Activated CD4-positive, alpha-beta memory T cell treated with anti-CD3 and anti-CD28 coated beads for 36 hours (primary cell): ENCODE measurements around the gene MEFV. TPM values are rescaled to one million over a fixed set of nuclear protein-coding genes. Genes with fewer than 3 reads are reported as not detected.

ENCODE experiments used
- CTCF ChIA-PET: fragments of 350-600 bp; sonication (Branson Sonifier 250); formaldehyde crosslinking; loops from one replicate; lab custom pipeline; 2021; ENCODE audit warnings: antibody characterized with exemption, inconsistent platforms; lab: Charles Lee
- POLR2A ChIA-PET: fragments of 350-600 bp; sonication (Branson Sonifier 250); formaldehyde crosslinking; loops from one replicate; lab custom pipeline; 2021; ENCODE audit warnings: antibody characterized with exemption; lab: Charles Lee
- DNase-seq: peaks from one replicate; pipeline ENCODE4 v3.0.0-alpha.2; 2020
- H3K27ac Mint-ChIP-seq: one replicate; pipeline ENCODE4 v1.8.0; 2021; ENCODE audit warnings: mixed read lengths
- H3K27me3 Mint-ChIP-seq: one replicate; pipeline ENCODE4 v1.8.0; 2021; ENCODE audit warnings: mixed read lengths
- H3K36me3 Mint-ChIP-seq: one replicate; pipeline ENCODE4 v1.8.0; 2021; ENCODE audit warnings: mixed read lengths
- H3K4me1 Mint-ChIP-seq: one replicate; pipeline ENCODE4 v1.8.0; 2021; ENCODE audit warnings: low read depth, mixed read lengths
- H3K4me3 Mint-ChIP-seq: one replicate; pipeline ENCODE4 v1.8.0; 2021; ENCODE audit warnings: mild to moderate bottlenecking, mixed read lengths
- H3K9me3 Mint-ChIP-seq: one replicate; pipeline ENCODE4 v1.8.0; 2021; ENCODE audit warnings: mixed read lengths
- intact Hi-C: fragments of 100-400 bp; cut with micrococcal nuclease; formaldehyde crosslinking; loops from one replicate; pipeline ENCODE4 v1.15.1; 2023
- total RNA-seq, 2 experiments: library from RNA; stranded (reverse); gene quantifications; one replicate each; pipeline ENCODE4 v1.2.3, GENCODE V29; 2021

MEFV gene
- total RNA-seq, 2 experiments from 2014 or later = 0.07 to 0.17 TPM

GRCh38 chr16:3242709-3243108 lies 13.7 kb downstream of the MEFV start:
- CTCF ChIA-PET = no interaction called here
- Mint-ChIP-seq H3K27me3 (peaks cover 1% of the 10 kb centered on the region), H3K4me3 (no peak overlapping the region), H3K36me3 (no peaks in the 10 kb centered on the region), H3K9me3 (no peaks in the 10 kb centered on the region), H3K27ac (no peak overlapping the region), H3K4me1 (no peaks in the 10 kb centered on the region)
- intact Hi-C loops = no loop called here
- POLR2A ChIA-PET = no interaction called here
- DNase-seq = no peak

GRCh38 chr16:3241761-3242160 lies 14.7 kb downstream of the MEFV start:
- H3K9me3 Mint-ChIP-seq = no peaks in the 10 kb centered on the region
- no peaks in the 10 kb centered on the region for H3K4me1 Mint-ChIP-seq
- peaks cover 1% of the 10 kb centered on the region for H3K27me3 Mint-ChIP-seq
- no peak overlapping the region for H3K27ac Mint-ChIP-seq
- intact Hi-C loops = no loop called here
- no peak overlapping the region for H3K4me3 Mint-ChIP-seq
- no peaks in the 10 kb centered on the region for H3K36me3 Mint-ChIP-seq
- no peak for DNase-seq
- ChIA-PET CTCF (no interaction called here), POLR2A (no interaction called here)

- intact Hi-C loops = loop anchor here (1.0 kb wide), 5 partner anchors 20 to 129 kb away; partner anchors contain the start of gene ZNF263
- H3K4me1 Mint-ChIP-seq = peaks cover 30% of the 10 kb centered on the region
- peaks cover 10% of the 10 kb centered on the region for H3K9me3 Mint-ChIP-seq
- peak overlapping the region; percentile 73 for H3K27ac Mint-ChIP-seq
- peak; percentile 74 for DNase-seq
- POLR2A ChIA-PET = interaction anchor here (0.8 to 1.1 kb wide), 2 partner anchors 29 to 223 kb away, joined by 3 read pairs; no protein-coding TSS in a partner anchor
- peaks cover 32% of the 10 kb centered on the region for H3K36me3 Mint-ChIP-seq
- peak overlapping the region; percentile 63 for H3K4me3 Mint-ChIP-seq
- CTCF ChIA-PET = interaction anchor here (0.7 to 1.1 kb wide), 2 partner anchors 27 to 106 kb away, joined by 3 to 4 read pairs; no protein-coding TSS in a partner anchor
- H3K27me3 Mint-ChIP-seq = no peaks in the 10 kb centered on the region
Measured at GRCh38 chr16:3235856-3236669, 20.4 kb downstream of the MEFV start.

GRCh38 chr16:3234857-3235561 lies 21.4 kb downstream of the MEFV start, which contains the start of gene ZNF200:
TSS of gene ZNF200 (minus strand) at chr16:3235158. CDS start at chr16:3233755, 1,403 bp downstream.
- Mint-ChIP-seq H3K36me3 (peaks cover 42% of the 10 kb centered on the region), H3K27ac (peak within 1 kb of the TSS; percentile 92), H3K4me3 (peak within 1 kb of the TSS; percentile 83), H3K27me3 (no peaks in the 10 kb centered on the region), H3K4me1 (peaks cover 30% of the 10 kb centered on the region), H3K9me3 (peaks cover 20% of the 10 kb centered on the region)
- peak; percentile 97 for DNase-seq
- ChIA-PET CTCF (interaction anchor here (0.7 to 2.8 kb wide), 5 partner anchors 10 to 105 kb away, joined by 3 to 11 read pairs (median 4); no protein-coding TSS in a partner anchor), POLR2A (interaction anchor here (0.8 to 2.1 kb wide), 6 partner anchors 16 to 224 kb away, joined by 3 to 13 read pairs (median 4); partner anchors contain the start of genes ZNF174 and ZSCAN32)
- intact Hi-C loops = loop anchor here (1.0 kb wide), 5 partner anchors 19 to 130 kb away; partner anchors contain the start of gene ZNF263

- H3K27ac Mint-ChIP-seq = peak overlapping the region; percentile 92
- peaks cover 46% of the 10 kb centered on the region for H3K36me3 Mint-ChIP-seq
- H3K4me1 Mint-ChIP-seq = peaks cover 30% of the 10 kb centered on the region
- DNase-seq = no peak
- peak overlapping the region; percentile 83 for H3K4me3 Mint-ChIP-seq
- peaks cover 22% of the 10 kb centered on the region for H3K9me3 Mint-ChIP-seq
- ChIA-PET POLR2A (interaction anchor here (1.0 to 2.1 kb wide), 5 partner anchors 17 to 166 kb away, joined by 3 to 13 read pairs (median 4); partner anchors contain the start of genes ZNF174 and ZSCAN32), CTCF (interaction anchor here (1.0 to 2.8 kb wide), 3 partner anchors 9 to 67 kb away, joined by 3 to 11 read pairs (median 5); no protein-coding TSS in a partner anchor)
- intact Hi-C loops = no loop called here
- no peaks in the 10 kb centered on the region for H3K27me3 Mint-ChIP-seq
Measured at GRCh38 chr16:3234543-3234856, 21.9 kb downstream of the MEFV start.

- H3K4me3 Mint-ChIP-seq = no peak overlapping the region
- peaks cover 75% of the 10 kb centered on the region for H3K9me3 Mint-ChIP-seq
- DNase-seq = no peak
- intact Hi-C loops = no loop called here
- no peak overlapping the region for H3K27ac Mint-ChIP-seq
- ChIA-PET CTCF (no interaction called here), POLR2A (no interaction called here)
- peaks cover 74% of the 10 kb centered on the region for H3K36me3 Mint-ChIP-seq
- no peaks in the 10 kb centered on the region for H3K27me3 Mint-ChIP-seq
- no peaks in the 10 kb centered on the region for H3K4me1 Mint-ChIP-seq
Measured at GRCh38 chr16:3223913-3224515, 32.4 kb downstream of the MEFV start.

GRCh38 chr16:3220839-3221238 lies 35.6 kb downstream of the MEFV start:
- peaks cover 65% of the 10 kb centered on the region for H3K9me3 Mint-ChIP-seq
- no peak overlapping the region for H3K4me3 Mint-ChIP-seq
- peaks cover 62% of the 10 kb centered on the region for H3K36me3 Mint-ChIP-seq
- DNase-seq = no peak
- POLR2A ChIA-PET = no interaction called here
- CTCF ChIA-PET = no interaction called here
- intact Hi-C loops = no loop called here
- H3K4me1 Mint-ChIP-seq = peaks cover 17% of the 10 kb centered on the region
- no peak overlapping the region for H3K27ac Mint-ChIP-seq
- H3K27me3 Mint-ChIP-seq = no peaks in the 10 kb centered on the region

- peaks cover 41% of the 10 kb centered on the region for H3K4me1 Mint-ChIP-seq
- no peaks in the 10 kb centered on the region for H3K27me3 Mint-ChIP-seq
- no peak for DNase-seq
- peak overlapping the region; percentile 99 for H3K27ac Mint-ChIP-seq
- H3K4me3 Mint-ChIP-seq = peak overlapping the region; percentile 56
- intact Hi-C loops = loop anchor here (1.0 to 5.0 kb wide), 2 partner anchors 19 to 34 kb away; partner anchors contain the start of gene ZNF200
- peaks cover 22% of the 10 kb centered on the region for H3K36me3 Mint-ChIP-seq
- ChIA-PET POLR2A (interaction anchor here (0.9 to 2.4 kb wide), 3 partner anchors 18 to 67 kb away, joined by 3 to 13 read pairs (median 8); partner anchors contain the start of genes ZNF200 and ZNF263), CTCF (interaction anchor here (1.2 kb wide), 1 partner anchor 27 kb away, joined by 3 read pairs; no protein-coding TSS in a partner anchor)
- H3K9me3 Mint-ChIP-seq = peaks cover 29% of the 10 kb centered on the region
Measured at GRCh38 chr16:3216263-3216640, 40.2 kb downstream of the MEFV start.

GRCh38 chr16:3215601-3216262 lies 40.7 kb downstream of the MEFV start:
- Mint-ChIP-seq H3K4me3 (peak overlapping the region; percentile 56), H3K36me3 (peaks cover 18% of the 10 kb centered on the region), H3K27me3 (no peaks in the 10 kb centered on the region), H3K27ac (peak overlapping the region; percentile 99), H3K4me1 (peaks cover 41% of the 10 kb centered on the region), H3K9me3 (peaks cover 24% of the 10 kb centered on the region)
- peak; percentile 60 for DNase-seq
- ChIA-PET POLR2A (interaction anchor here (0.9 to 2.4 kb wide), 3 partner anchors 19 to 68 kb away, joined by 3 to 13 read pairs (median 8); partner anchors contain the start of genes ZNF200 and ZNF263), CTCF (interaction anchor here (1.2 kb wide), 1 partner anchor 27 kb away, joined by 3 read pairs; no protein-coding TSS in a partner anchor)
- intact Hi-C loops = loop anchor here (1.0 to 5.0 kb wide), 6 partner anchors 20 to 242 kb away; partner anchors contain the start of gene ZNF200

- H3K36me3 Mint-ChIP-seq = peaks cover 18% of the 10 kb centered on the region
- H3K4me3 Mint-ChIP-seq = peak overlapping the region; percentile 56
- H3K4me1 Mint-ChIP-seq = peaks cover 44% of the 10 kb centered on the region
- peaks cover 23% of the 10 kb centered on the region for H3K9me3 Mint-ChIP-seq
- POLR2A ChIA-PET = interaction anchor here (0.9 to 2.4 kb wide), 3 partner anchors 20 to 68 kb away, joined by 3 to 13 read pairs (median 8); partner anchors contain the start of genes ZNF200 and ZNF263
- H3K27ac Mint-ChIP-seq = peak overlapping the region; percentile 99
- intact Hi-C loops = loop anchor here (1.0 to 5.0 kb wide), 5 partner anchors 24 to 242 kb away; no protein-coding TSS in a partner anchor
- CTCF ChIA-PET = no interaction called here
- H3K27me3 Mint-ChIP-seq = no peaks in the 10 kb centered on the region
- peak; percentile 69 for DNase-seq
Measured at GRCh38 chr16:3214904-3215600, 41.4 kb downstream of the MEFV start.
